ENCODE measurements around the gene GKN2. TPM values are rescaled to one million over a fixed set of nuclear protein-coding genes. Genes with fewer than 3 reads are reported as not detected.
"Not testable (repeated sequence)": the region's sequence is repeated elsewhere in the genome, so short reads cannot be mapped to it uniquely, and the experiment has no call there.

Gene GKN2
- polyA plus RNA-seq, 2 donors, result 2.6 TPM; not detected in 1

GRCh38 chr2:68906716-68907115 is 46.0 kb downstream of the GKN2 start:
- Histone ChIP-seq H3K9me3 (ENCODE audit: control insufficient read depth in 2 of 2, insufficient read depth in 1 of 2, low read depth in 1 of 2, low read length in 1 of 2) (no peaks in the 10 kb centered on the region), H3K27ac (ENCODE audit: low read depth in 2 of 2, low read length in 1 of 2) (no peak overlapping the region), H3K36me3 (ENCODE audit: control insufficient read depth in 2 of 2, insufficient read depth in 2 of 2, low read length in 1 of 2) (no peaks in the 10 kb centered on the region), H3K4me3 (ENCODE audit: low read depth in 1 of 2, low read length in 2 of 2) (no peak overlapping the region), H3K4me1 (ENCODE audit: control insufficient read depth in 2 of 2, insufficient read depth in 2 of 2, low read length in 1 of 2) (peaks cover 3 to 5% of the 10 kb centered on the region in 2 donors), H3K27me3 (ENCODE audit: control insufficient read depth in 1 of 2, insufficient read depth in 2 of 2, low read length in 2 of 2) (no peaks in the 10 kb centered on the region)
- 84 to 87% methylated on average over 3 of the region's 3 CpGs for WGBS, 2 donors

DNA sequence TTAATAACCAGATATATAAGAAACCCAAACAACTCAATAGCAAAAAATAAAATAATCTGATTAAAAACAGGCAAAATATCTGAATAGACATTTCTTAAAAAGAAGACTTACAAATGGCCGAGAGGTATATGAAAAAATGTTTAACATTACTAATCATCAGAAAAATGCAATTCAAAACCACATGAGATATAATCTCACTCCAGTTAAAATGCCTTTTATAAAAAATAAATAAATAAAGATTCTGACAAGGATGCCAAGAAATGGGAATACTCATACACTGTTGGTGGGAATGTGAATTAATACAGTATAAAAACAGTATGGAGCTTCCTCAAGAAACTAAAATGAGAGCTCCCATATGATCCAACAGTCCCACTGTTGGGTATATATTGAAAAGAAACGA is 47.6 kb downstream of the GKN2 start:
- Histone ChIP-seq H3K4me1 (ENCODE audit: control insufficient read depth in 2 of 2, insufficient read depth in 2 of 2, low read length in 1 of 2) (peaks cover 3 to 5% of the 10 kb centered on the region in 2 donors), H3K4me3 (ENCODE audit: low read depth in 1 of 2, low read length in 2 of 2) (no peak overlapping the region), H3K27ac (ENCODE audit: low read depth in 2 of 2, low read length in 1 of 2) (no peak overlapping the region), H3K36me3 (ENCODE audit: control insufficient read depth in 2 of 2, insufficient read depth in 2 of 2, low read length in 1 of 2) (no peaks in the 10 kb centered on the region), H3K9me3 (ENCODE audit: control insufficient read depth in 2 of 2, insufficient read depth in 1 of 2, low read depth in 1 of 2, low read length in 1 of 2) (peaks cover 0 to 4% of the 10 kb centered on the region in 2 donors), H3K27me3 (ENCODE audit: control insufficient read depth in 1 of 2, insufficient read depth in 2 of 2, low read length in 2 of 2) (no peaks in the 10 kb centered on the region)
- 88 to 89% methylated on average over 2 of the region's 2 CpGs for WGBS, 2 donors

- WGBS, 2 donors, result 93 to 97% methylated on average over 1 of the region's 1 CpG
- no peaks in the 10 kb centered on the region for H3K4me1 ChIP-seq (ENCODE audit: control insufficient read depth in 2 of 2, insufficient read depth in 2 of 2, low read length in 1 of 2)
- H3K27ac ChIP-seq (ENCODE audit: low read depth in 2 of 2, low read length in 1 of 2), result no peak overlapping the region
Observed at GRCh38 chr2:68901561-68901960, 51.1 kb downstream of the GKN2 start.

GRCh38 chr2:68901199-68901514 is 51.5 kb downstream of the GKN2 start:
- Histone ChIP-seq H3K27me3 (ENCODE audit: control insufficient read depth in 1 of 2, insufficient read depth in 2 of 2, low read length in 2 of 2) (no peaks in the 10 kb centered on the region), H3K27ac (ENCODE audit: low read depth in 2 of 2, low read length in 1 of 2) (no peak overlapping the region), H3K9me3 (ENCODE audit: control insufficient read depth in 2 of 2, insufficient read depth in 1 of 2, low read depth in 1 of 2, low read length in 1 of 2) (peaks cover 0 to 4% of the 10 kb centered on the region in 2 donors), H3K4me1 (ENCODE audit: control insufficient read depth in 2 of 2, insufficient read depth in 2 of 2, low read length in 1 of 2) (no peaks in the 10 kb centered on the region), H3K36me3 (ENCODE audit: control insufficient read depth in 2 of 2, insufficient read depth in 2 of 2, low read length in 1 of 2) (no peaks in the 10 kb centered on the region), H3K4me3 (ENCODE audit: low read depth in 1 of 2, low read length in 2 of 2) (no peak overlapping the region)
- 77 to 84% methylated on average over 4 of the region's 4 CpGs for WGBS, 2 donors

More at GRCh38 chr2:68901561-68901960, 51.1 kb downstream of the GKN2 start:
- peaks cover 0 to 4% of the 10 kb centered on the region in 2 donors for H3K9me3 ChIP-seq (ENCODE audit: control insufficient read depth in 2 of 2, insufficient read depth in 1 of 2, low read depth in 1 of 2, low read length in 1 of 2)
- H3K4me3 ChIP-seq (ENCODE audit: low read depth in 1 of 2, low read length in 2 of 2), result no peak overlapping the region
- no peaks in the 10 kb centered on the region for H3K27me3 ChIP-seq (ENCODE audit: control insufficient read depth in 1 of 2, insufficient read depth in 2 of 2, low read length in 2 of 2)
- no peaks in the 10 kb centered on the region for H3K36me3 ChIP-seq (ENCODE audit: control insufficient read depth in 2 of 2, insufficient read depth in 2 of 2, low read length in 1 of 2)

- no peaks in the 10 kb centered on the region for H3K36me3 ChIP-seq (ENCODE audit: control insufficient read depth in 2 of 2, insufficient read depth in 2 of 2, low read length in 1 of 2)
- no peak overlapping the region for H3K4me3 ChIP-seq (ENCODE audit: low read depth in 1 of 2, low read length in 2 of 2)
- no peaks in the 10 kb centered on the region for H3K4me1 ChIP-seq (ENCODE audit: control insufficient read depth in 2 of 2, insufficient read depth in 2 of 2, low read length in 1 of 2)
- no peaks in the 10 kb centered on the region for H3K27me3 ChIP-seq (ENCODE audit: control insufficient read depth in 1 of 2, insufficient read depth in 2 of 2, low read length in 2 of 2)
- 92 to 94% methylated on average over 5 of the region's 5 CpGs for WGBS, 2 donors
- H3K27ac ChIP-seq (ENCODE audit: low read depth in 2 of 2, low read length in 1 of 2), result no peak overlapping the region
- peaks cover 0 to 4% of the 10 kb centered on the region in 2 donors for H3K9me3 ChIP-seq (ENCODE audit: control insufficient read depth in 2 of 2, insufficient read depth in 1 of 2, low read depth in 1 of 2, low read length in 1 of 2)
Observed at GRCh38 chr2:68900496-68901198, 52.0 kb downstream of the GKN2 start.

GRCh38 chr2:68895981-68896380 is 56.7 kb downstream of the GKN2 start:
- not testable (repeated sequence) for H3K4me3 ChIP-seq (ENCODE audit: low read depth in 1 of 2, low read length in 2 of 2); H3K27me3 ChIP-seq (ENCODE audit: control insufficient read depth in 1 of 2, insufficient read depth in 2 of 2, low read length in 2 of 2); H3K4me1 ChIP-seq (ENCODE audit: control insufficient read depth in 2 of 2, insufficient read depth in 2 of 2, low read length in 1 of 2); H3K27ac ChIP-seq (ENCODE audit: low read depth in 2 of 2, low read length in 1 of 2); H3K9me3 ChIP-seq (ENCODE audit: control insufficient read depth in 2 of 2, insufficient read depth in 1 of 2, low read depth in 1 of 2, low read length in 1 of 2); H3K36me3 ChIP-seq (ENCODE audit: control insufficient read depth in 2 of 2, insufficient read depth in 2 of 2, low read length in 1 of 2)
- WGBS, 2 donors, result 92 to 96% methylated on average over 6 of the region's 6 CpGs

Other genes with a start within 250 kb of the GKN2 start
- 1 to 10 TPM; 3.4 to 4.0 TPM for gene ARHGAP25, start 218.1 kb downstream of the GKN2 start, polyA plus RNA-seq
- gene BMP10, start 81.5 kb downstream of the GKN2 start, polyA plus RNA-seq, result not detected
- 1 to 10 TPM in 1 of 2 donors, under 1 TPM in 1; 0.25 to 6.2 TPM for gene GKN1, start 21.7 kb upstream of the GKN2 start, polyA plus RNA-seq
- 1 to 10 TPM; 5.0 to 8.5 TPM for gene ANTXR1, start 60.3 kb upstream of the GKN2 start, polyA plus RNA-seq